Stimulated activated CD8-positive, alpha-beta memory T cell treated with anti-CD3 and anti-CD28 coated beads, Interleukin-15, amount 100 ng/mL, for 24 hours (primary cell): ENCODE data around the gene ING2.
"Not testable (repeated sequence)": the region's sequence is repeated elsewhere in the genome, so short reads cannot be mapped to it uniquely, and the experiment has no call there.

ENCODE experiments used
- DNase-seq: peaks from one replicate; pipeline ENCODE4 v3.0.0-alpha.2; 2020; ENCODE audit warnings: low read depth

ING2 gene

GRCh38 chr4:183504930-183505610, at the start of gene ING2:
Gene ING2, plus strand, starts transcription at chr4:183505058. Its CDS starts 138 bp downstream, at chr4:183505196.
- DNase-seq: peak; percentile 20

DNA sequence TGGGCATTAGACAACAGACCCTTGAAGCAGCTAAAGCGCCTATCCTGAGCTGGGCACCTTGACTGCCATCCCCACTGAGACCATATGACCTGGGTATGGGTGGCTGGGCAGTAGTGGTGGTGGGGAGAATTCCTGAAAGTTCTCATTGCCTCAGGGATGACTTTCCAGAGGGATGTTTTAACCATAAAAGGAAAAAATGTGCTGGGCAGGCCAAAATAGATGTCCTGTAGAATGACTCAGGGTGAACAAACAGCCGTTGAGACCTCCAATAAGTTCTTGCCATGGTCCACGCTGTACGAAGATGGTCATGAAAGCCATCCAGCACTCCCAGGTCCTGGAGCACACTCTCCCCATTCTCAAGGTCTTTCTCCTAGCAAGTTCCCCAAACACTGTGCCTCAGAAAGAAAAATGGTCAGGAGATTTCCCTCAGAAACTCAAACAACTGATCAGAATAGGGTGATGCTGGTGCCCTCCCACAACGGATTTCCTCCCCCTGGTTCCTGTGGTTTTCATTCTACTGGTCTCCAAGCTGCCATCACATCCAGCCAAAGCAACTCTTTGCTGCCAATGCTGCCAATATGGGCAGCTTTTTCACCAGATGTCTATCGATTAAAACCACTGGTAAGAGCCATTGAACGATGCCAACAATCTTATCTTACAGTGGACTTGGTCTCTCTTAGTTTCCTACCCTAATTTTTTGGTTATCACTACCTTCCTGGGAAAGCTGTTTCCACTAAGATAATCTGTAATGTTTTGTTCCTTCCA, 49.2 kb upstream of the ING2 start:
- DNase-seq: no peak

GRCh38 chr4:183458005-183458404, 46.9 kb upstream of the ING2 start:
- DNase-seq: no peak

DNA sequence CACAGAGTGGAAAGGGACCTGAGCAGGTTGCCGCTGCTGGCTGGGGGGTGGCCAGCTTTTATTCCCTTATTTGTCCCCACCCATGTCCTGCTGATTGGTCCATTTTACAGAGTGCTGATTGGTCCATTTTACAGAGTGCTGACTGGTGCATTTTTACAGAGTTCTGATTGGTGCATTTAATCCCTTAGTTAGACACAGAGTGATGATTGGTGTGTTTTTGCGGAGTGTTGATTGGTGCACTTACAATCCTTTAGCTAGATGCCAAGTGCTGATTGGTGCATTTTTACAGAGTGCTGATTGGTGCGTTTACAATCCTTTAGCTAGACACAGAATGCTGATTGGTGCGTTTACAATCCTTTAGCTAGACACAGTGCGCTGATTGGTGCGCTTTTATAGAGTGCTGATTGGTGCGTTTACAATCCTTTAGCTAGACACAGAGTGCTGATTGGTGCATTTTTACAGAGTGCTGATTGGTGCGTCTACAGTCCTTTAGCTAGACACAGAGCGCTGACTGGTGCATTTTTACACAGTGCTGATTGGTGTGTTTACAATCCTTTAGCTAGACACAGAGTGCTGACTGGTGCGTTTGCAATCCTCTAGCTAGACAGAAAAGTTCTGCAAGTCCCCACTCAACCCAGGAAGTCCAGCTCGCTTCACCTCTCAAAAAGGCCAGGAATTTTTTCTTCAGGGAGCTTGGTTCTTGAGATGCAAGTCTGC, 40.8 kb upstream of the ING2 start:
- DNase-seq: not testable (repeated sequence)

- not testable (repeated sequence) for DNase-seq
These were observed 39.0 kb upstream of the ING2 start for GRCh38 chr4:183465879-183466278.

- DNase-seq: no peak
These were observed 37.6 kb upstream of the ING2 start for GRCh38 chr4:183467246-183467645.

DNA sequence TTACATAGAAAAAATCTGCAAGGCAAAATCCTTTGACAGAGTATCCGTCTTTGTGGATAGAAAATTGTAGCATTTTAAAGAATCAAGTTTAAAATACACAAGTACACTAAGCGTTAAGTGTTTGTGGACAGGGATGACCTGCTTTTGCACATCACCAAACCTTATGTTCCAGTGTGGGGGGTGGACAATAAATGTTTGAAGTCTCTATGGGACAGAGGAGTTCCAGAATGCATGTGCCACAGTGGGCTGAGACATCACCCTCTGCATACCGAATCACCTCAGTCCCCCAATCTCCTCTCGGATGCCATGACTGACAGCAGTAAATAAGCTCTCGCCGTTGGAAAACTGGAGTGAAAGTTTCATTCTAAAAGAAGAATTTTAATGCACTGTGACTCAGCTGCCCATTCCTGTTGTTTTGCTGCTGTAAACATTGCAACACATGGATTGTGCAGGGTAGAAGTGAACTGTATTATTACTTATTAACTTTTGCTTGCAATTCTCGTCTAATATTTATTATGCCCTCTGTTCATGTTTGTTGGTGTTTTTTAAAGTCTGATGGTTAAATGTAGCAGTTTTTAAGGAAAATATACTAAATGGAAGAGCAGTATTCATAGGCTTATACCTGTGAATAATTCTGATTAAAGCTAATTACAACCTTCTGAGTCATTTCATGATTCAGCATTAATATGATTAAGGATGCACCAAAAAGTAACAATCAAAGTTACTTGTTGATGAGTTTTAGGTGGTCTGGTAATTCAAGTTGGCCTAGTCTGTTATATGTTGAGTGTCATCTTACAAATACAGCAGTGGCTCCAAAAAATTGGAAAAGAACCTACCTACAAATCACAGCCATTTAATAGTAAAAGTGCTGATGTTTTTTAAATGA, 36.4 kb upstream of the ING2 start:
- no peak for DNase-seq

DNA sequence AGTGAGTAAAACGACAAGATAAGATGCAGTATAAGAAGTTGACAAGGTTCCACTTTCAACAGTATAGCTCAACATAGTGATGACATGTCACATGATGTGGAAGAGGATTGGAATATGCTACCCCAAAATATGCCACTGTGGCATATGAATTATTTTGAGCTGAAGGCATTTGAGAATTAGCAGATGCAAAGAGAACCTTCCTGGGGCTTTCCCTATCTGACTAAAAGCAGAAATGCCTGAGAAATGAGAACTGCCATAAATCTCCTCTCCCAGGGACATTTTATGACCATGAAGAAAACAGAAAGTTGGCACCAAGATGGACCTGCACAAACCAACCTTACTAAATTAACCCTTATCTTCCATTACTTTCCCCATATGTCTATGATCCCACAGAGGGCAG, 35.6 kb upstream of the ING2 start:
- DNase-seq: no peak

DNA sequence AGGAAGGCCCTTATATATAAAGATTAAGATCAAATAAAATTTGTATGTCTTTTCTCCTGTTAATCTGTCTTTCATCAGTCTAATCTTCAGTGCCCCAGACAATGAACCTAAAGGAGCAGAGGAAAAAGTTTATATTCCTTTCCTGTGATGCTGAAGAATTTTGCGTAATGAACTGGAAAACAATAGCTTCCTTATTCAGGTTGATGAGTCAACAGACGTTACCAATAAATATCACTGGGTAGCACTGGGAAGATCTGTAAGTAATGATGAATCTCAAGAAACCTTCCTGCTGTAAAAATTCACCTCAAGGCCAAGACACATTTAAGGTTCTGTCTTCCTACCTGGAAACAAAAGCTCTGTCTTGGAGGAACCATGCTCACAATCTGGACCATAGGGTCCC, 34.9 kb upstream of the ING2 start:
- no peak for DNase-seq

DNA sequence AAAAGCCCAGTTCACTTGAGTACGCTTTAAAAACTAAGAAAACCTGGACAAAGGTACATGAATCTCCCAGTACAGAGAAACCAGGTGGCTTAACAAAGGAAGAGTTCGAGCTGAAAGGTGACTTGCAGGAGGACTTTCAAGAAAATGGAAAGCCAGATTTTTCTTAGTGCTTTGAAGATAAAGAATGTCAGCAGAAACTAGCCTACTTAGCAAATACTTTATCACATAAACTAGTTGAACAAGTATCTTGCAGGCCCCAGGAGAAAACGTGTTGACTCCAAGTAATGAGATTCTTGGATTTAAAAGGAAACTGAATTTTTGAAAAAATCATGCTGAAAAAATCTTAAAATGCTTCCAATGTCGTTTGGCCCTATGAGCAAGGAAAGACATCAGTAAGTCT, 34.0 kb upstream of the ING2 start:
- no peak for DNase-seq

GRCh38 chr4:183471946-183472708, 32.7 kb upstream of the ING2 start:
- peak; percentile 74 for DNase-seq

DNA sequence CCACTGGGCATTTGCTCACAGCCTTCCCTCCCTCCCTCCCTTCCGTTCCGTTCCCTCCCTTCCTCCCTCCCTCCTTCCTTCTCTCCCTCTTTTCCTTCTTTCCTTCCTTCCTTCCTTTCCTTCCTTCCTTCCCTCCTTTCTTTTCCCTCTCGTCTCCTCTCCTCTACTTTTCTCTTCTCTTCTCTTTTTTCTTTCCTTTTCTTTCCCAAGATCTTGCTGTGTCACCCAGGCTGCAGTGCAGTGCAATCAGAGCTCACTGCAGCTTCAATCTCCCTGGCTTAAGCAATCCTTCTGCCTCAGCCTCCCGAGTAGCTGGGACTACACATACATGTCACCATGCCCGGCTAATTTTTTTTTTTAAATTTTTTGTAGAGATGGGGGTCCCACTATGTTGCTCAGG, 26.7 kb upstream of the ING2 start:
- no peak for DNase-seq

- no peak for DNase-seq
These were observed 25.9 kb upstream of the ING2 start for GRCh38 chr4:183478926-183479325.

DNA sequence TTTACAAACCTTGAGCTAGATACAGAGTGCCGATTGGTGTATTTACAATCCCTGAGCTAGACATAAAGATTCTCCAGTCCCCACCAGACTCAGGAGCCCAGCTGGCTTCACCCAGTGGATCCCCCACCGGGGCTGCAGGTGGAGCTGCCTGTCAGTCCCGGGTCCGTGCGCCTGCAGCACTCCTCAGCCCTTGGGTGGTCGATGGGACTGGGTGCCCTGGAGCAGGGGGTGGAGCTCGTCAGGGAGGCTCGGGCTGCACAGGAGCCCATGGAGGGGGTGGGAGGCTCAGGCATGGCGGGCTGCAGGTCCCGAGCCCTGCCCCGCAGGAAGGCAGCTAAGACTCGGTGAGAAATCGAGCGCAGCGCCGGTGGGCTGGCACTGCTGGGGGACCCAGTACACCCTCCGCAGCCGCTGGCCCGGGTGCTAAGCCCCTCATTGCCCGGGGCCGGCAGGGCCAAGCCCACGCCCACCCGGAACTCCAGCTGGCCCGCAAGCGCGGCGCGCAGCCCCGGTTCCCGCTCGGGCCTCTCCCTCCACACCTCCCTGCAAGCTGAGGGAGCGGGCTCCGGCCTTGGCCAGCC, 22.3 kb upstream of the ING2 start:
- not testable (repeated sequence) for DNase-seq

- no peak for DNase-seq
These were observed 20.9 kb upstream of the ING2 start for GRCh38 chr4:183483997-183484396.

- no peak for DNase-seq
These were observed 19.3 kb upstream of the ING2 start for GRCh38 chr4:183485411-183486160.

DNA sequence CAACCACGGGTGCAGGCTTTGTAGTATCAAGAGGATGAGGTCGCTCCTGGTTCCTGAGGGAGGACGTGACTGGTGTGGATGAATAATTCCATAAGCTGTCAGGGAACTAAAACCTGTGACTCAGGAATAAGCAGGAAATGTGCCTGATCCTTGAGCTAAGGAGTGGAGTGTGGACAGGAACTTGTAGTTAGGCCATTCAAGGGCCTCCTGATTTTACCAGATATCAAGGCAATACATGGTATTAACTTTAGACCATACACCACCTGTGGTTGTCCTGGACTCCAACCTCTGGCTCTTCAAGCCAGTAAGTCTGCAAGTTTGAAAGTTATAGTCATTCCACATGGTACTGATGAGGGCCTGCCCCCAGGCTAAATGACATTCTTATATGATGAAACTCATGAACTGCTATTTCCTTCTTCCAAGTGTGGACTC, 12.1 kb upstream of the ING2 start:
- no peak for DNase-seq

DNA sequence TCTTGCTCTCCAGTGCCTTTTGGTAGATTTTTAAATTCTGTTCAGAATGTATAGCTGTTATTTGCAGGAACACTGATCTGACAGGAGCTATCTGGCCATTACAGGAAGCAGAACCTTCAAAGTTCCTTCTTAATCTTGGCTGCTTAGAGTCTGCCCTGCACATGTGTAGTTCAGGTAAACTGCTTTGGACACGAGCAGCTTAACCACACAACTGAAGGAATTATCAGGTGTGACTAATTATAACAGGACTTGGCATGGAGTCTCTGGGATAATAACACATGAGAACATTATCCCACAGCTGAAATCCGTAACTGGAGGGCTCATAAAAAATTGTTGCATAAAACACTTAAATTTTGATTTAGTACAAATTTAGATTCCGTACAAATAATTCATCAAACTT, 11.6 kb upstream of the ING2 start:
- DNase-seq: no peak

DNA sequence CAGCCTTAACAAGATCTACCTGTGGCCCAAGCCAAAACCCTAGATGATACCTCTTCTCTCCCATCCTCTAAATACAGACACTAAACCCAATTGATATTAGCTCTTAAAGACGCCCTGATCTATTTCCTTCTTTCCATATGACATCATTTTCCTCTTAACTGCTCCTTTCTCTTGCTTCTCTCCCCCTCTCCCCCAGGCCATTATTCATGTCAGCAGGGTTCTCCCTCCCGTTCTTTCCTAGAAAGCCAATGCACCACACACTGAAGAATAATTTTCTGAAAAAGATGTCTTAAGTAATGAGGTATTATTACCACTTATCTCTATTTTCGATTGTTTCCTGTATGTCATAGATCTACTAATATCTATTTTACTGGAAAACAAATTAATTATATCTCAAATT, 9.7 kb upstream of the ING2 start:
- DNase-seq: no peak

DNA sequence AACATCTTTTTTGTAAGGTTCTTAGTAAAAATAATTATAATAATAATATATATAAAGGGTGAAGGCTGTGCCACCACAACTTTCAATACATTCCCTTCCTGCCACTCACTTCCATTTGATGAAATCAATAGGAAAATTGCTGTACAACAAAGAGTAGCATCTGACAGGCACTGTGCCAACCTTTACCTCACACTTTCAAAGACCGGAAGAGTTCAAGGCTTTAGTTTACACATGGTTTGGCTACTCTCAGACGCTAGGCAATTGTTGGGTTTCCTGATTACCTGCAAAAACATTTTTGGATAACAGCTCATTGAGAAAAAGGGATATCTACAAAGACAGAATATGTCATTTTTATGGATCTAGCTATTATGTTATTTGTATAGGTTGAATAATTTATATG, 5.5 kb upstream of the ING2 start:
- DNase-seq: no peak
